Measurements from ENCODE around the gene SLC44A3. TPM values are rescaled to one million over a fixed set of nuclear protein-coding genes. Genes with fewer than 3 reads are reported as not detected.

SLC44A3 gene
- polyA plus RNA-seq, 3 donors, result 58.6 to 69.8 (median 62.7) TPM

- no peak for DNase-seq (ENCODE audit: extremely low read depth in 1 of 11, low read depth in 9 of 11, low spot score in 4 of 11)
Measured at GRCh38 chr1:94856868-94857267, 36.7 kb downstream of the SLC44A3 start.

- no peak for DNase-seq (ENCODE audit: extremely low read depth in 1 of 11, low read depth in 9 of 11, low spot score in 4 of 11)
Measured at GRCh38 chr1:94858276-94858675, 38.1 kb downstream of the SLC44A3 start.

GRCh38 chr1:94859174-94859573 lies 39.0 kb downstream of the SLC44A3 start:
- no peak for DNase-seq (ENCODE audit: extremely low read depth in 1 of 11, low read depth in 9 of 11, low spot score in 4 of 11)

- DNase-seq (ENCODE audit: extremely low read depth in 1 of 11, low read depth in 9 of 11, low spot score in 4 of 11), result no peak
Measured at GRCh38 chr1:94862718-94863117, 42.6 kb downstream of the SLC44A3 start.

GRCh38 chr1:94863297-94863911 lies 43.2 kb downstream of the SLC44A3 start:
- no peak for DNase-seq (ENCODE audit: extremely low read depth in 1 of 11, low read depth in 9 of 11, low spot score in 4 of 11)

GRCh38 chr1:94863919-94864318 lies 43.8 kb downstream of the SLC44A3 start:
- DNase-seq (ENCODE audit: extremely low read depth in 1 of 11, low read depth in 9 of 11, low spot score in 4 of 11), result peak in 3 of 11 donors; percentile 35 to 74 (median 44)

DNA sequence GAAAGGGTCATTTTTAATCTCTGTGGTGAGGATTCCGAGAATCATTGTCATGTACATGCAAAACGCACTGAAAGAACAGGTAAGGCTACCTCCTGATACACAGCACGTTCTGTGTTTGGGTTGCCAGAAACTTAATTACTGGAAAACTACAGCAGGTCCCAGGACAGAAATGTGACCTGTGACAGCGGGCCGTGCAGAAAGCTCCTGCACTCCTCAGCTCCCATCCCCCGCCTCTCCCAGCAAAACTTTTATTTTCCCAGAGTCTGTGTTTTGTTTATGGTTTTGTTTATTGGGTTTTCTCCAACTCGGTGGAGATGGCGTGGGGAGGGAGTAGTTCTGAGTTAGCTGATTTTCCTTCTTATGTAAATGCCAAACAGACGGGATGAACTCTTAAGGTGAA lies 44.7 kb downstream of the SLC44A3 start:
- peak in 1 of 11 donors; percentile 17 for DNase-seq (ENCODE audit: extremely low read depth in 1 of 11, low read depth in 9 of 11, low spot score in 4 of 11)

- no peak for DNase-seq (ENCODE audit: extremely low read depth in 1 of 11, low read depth in 9 of 11, low spot score in 4 of 11)
Measured at GRCh38 chr1:94865360-94865759, 45.2 kb downstream of the SLC44A3 start.

DNA sequence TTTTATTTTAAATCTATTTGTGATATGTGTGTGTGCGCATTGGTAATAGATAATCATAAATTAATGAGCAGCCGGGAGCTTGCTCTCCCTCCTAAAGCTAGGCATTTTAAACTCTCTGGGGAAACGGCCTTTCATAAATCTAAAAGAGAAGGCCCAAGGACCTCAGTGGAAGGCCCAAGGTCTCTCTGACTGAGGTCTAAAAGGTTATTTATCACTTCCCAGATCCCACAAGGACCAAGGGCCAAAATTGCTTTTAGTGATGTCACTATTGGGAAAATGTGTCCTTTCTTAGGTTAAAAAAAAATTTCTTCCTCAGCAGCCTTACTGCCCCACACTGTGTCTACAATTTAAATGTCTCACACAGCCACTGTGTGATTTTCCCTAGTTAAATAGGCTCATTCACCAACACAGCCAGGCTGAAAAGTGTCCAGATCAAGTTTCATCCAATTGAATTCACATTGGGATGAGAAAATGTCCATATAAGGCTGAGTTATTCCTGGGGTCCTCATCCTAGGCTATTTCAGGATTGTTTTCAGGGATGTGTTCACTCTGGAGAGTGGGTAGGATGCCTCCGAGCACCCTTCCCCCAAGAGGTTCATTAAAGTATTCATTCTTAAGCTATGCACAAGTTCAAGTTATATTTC lies 46.1 kb downstream of the SLC44A3 start:
- no peak for DNase-seq (ENCODE audit: extremely low read depth in 1 of 11, low read depth in 9 of 11, low spot score in 4 of 11)

GRCh38 chr1:94871031-94871430 lies 50.9 kb downstream of the SLC44A3 start:
- DNase-seq (ENCODE audit: extremely low read depth in 1 of 11, low read depth in 9 of 11, low spot score in 4 of 11), result no peak

GRCh38 chr1:94872771-94873495 lies 52.8 kb downstream of the SLC44A3 start:
- DNase-seq (ENCODE audit: extremely low read depth in 1 of 11, low read depth in 9 of 11, low spot score in 4 of 11), result no peak

DNA sequence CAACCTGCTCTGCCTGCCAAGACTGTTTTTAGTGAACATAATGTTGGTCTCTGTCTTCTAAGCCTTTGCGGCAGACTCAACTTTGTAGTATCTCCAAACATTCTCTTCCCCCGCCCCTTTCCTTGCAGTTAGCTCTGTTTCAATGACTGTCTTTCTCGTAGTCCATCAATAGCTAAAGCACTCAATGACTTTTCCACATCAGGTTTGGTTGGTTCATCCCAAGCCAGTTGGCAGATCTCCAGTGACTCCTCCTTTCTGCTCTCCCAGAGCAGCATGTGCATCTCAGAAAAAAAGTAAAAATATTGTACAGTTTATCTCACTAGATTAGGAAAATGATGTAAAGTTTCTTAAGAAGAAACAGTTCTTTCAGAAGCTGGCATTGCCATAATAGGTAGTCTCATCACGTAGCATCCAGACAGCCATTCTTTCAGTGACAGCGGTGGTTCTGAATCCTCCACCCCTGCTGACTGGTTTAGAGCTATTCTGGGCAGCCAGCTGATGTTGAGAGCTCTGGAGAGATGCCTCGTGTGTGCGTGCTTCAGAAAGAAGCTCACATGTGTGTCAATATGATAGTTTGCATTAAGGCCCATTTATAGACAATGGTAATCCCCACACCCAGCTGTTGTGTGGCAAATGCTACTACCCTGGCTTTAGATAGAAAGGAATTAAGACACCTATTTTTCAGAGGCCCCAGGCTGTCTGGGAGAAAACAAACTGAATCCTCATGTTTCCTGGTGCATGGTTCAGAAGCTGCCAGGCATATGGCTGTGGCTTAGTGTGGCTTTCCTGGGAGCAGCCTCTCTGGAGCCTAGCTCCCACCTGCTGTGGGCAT lies 53.6 kb downstream of the SLC44A3 start:
- no peak for DNase-seq (ENCODE audit: extremely low read depth in 1 of 11, low read depth in 9 of 11, low spot score in 4 of 11)

- no peak for DNase-seq (ENCODE audit: extremely low read depth in 1 of 11, low read depth in 9 of 11, low spot score in 4 of 11)
Measured at GRCh38 chr1:94874423-94874822, 54.3 kb downstream of the SLC44A3 start.

DNA sequence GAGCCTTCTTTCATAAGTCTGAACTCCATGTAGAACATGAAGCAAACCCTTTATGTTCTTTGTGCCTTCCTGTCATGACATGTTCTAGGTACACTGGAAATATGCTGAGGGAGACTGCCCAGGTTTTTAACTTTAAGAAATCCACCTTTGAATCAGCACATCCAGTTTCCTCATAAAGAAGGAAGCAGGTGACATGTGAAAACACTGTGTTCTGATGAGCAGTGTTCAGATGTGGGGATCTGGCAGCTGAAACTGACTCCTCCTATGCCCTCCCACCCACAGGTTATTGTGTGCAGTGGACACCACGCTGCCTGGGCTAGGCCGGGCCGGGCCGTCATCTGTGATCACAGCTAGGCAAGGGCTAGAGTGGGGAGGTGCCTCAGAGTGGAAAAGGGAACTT lies 55.6 kb downstream of the SLC44A3 start:
- no peak for DNase-seq (ENCODE audit: extremely low read depth in 1 of 11, low read depth in 9 of 11, low spot score in 4 of 11)

DNA sequence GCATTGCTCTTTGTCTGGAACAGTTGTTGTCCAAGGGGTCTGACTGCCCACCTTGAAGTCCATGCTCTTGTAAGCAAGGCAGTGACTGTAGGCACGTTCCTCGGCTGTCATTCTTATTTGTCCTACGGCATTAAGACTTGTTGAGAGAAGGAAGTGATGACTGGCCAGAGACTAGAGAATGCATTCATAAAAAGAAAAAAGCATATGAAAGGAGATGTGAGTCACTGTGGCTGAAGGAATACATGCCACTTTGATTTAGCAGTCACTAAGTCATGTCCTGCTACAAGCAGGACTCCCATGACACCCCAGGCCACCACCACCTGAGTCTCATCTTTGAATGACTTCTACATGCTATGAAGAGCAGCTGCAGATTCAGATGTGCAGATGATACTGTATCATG lies 56.2 kb downstream of the SLC44A3 start:
- no peak for DNase-seq (ENCODE audit: extremely low read depth in 1 of 11, low read depth in 9 of 11, low spot score in 4 of 11)

- DNase-seq (ENCODE audit: extremely low read depth in 1 of 11, low read depth in 9 of 11, low spot score in 4 of 11), result no peak
Measured at GRCh38 chr1:94878329-94878728, 58.2 kb downstream of the SLC44A3 start.

DNA sequence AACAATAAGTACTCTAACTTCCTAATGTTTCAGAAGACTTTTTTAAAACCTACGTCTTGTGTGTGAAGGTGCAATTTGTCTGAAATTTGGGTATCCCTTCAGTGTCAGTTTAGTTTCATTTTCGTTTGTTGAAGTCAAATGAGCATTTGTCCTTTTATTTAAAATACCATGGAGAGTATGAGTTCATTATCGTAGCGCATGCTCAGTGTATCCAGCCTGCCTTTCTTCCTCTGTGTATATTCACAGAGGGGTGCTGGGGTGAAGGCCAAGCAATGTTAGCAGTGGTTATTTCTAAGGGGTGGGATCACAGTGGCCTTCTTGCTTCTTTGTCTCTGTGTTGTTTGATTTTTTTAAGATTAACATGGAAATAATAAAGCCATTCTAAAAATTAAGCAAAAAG lies 63.5 kb downstream of the SLC44A3 start:
- DNase-seq (ENCODE audit: extremely low read depth in 1 of 11, low read depth in 9 of 11, low spot score in 4 of 11), result no peak

GRCh38 chr1:94884106-94884505 lies 63.9 kb downstream of the SLC44A3 start:
- DNase-seq (ENCODE audit: extremely low read depth in 1 of 11, low read depth in 9 of 11, low spot score in 4 of 11), result peak in 4 of 11 donors; percentile 61 to 77 (median 64)

GRCh38 chr1:94884507-94884906 lies 64.3 kb downstream of the SLC44A3 start:
- no peak for DNase-seq (ENCODE audit: extremely low read depth in 1 of 11, low read depth in 9 of 11, low spot score in 4 of 11)

GRCh38 chr1:94886361-94886760 lies 66.2 kb downstream of the SLC44A3 start:
- DNase-seq (ENCODE audit: extremely low read depth in 1 of 11, low read depth in 9 of 11, low spot score in 4 of 11), result no peak

Measured in renal cortex interstitium (tissue), 11 donors.